GM12878 (cell line): ENCODE measurements around the gene DIO1. TPM values are rescaled to one million over a fixed set of nuclear protein-coding genes. Genes with fewer than 3 reads are reported as not detected.

ENCODE experiments used
- ATAC-seq: fragments of 200-7000 bp; cut with Tn5 transposase; 3 replicates; pipeline ENCODE4 v1.9.1; 2020; ENCODE audit warnings: mild to moderate bottlenecking, moderate library complexity
- BruUV-seq: library from RNA; stranded (reverse); fragments of 400-500 nt; replicated peaks from 2 replicates; lab custom pipeline; 2021; lab: Mats Ljungman, UMichigan
- CTCF ChIA-PET: fragments of 300-600 bp; sonication (Branson Sonifier 250); formaldehyde crosslinking; extraction: SDS; loops from one replicate; lab custom pipeline; 2021; ENCODE audit warnings: inconsistent platforms; lab: Yijun Ruan, JAX
- POLR2A ChIA-PET: fragments of 350-600 bp; formaldehyde crosslinking; extraction: SDS; loops from one replicate; lab custom pipeline; 2021; ENCODE audit warnings: inconsistent platforms; lab: Charles Lee
- RAD21 ChIA-PET: fragments of 300-600 bp; sonication (Branson Sonifier 250); formaldehyde crosslinking; loops from one replicate; lab custom pipeline; 2023; ENCODE audit warnings: antibody characterized with exemption; ENCODE audit not compliant: unreplicated experiment; lab: Charles Lee
- SMC1A ChIA-PET: fragments of 300-600 bp; sonication (Branson Sonifier 250); formaldehyde crosslinking; loops from one replicate; lab custom pipeline; 2023; ENCODE audit not compliant: unreplicated experiment, uncharacterized antibody; lab: Charles Lee
- DNase-seq: peaks from one replicate; pipeline ENCODE4 v3.0.0-alpha.2; 2011; ENCODE audit warnings: low read depth, low spot score
- FAIRE-seq: peaks from 3 replicates; lab custom pipeline; 2011; peaks lifted over from hg19 to GRCh38; lab: Jason Lieb, UNC
- H2AFZ ChIP-seq: 2 replicates; pipeline ENCODE4 v1.6.0; 2011; ENCODE audit warnings: low read depth, low read length, control low read depth; ENCODE audit not compliant: control insufficient read depth
- H3K27ac ChIP-seq: 2 replicates; pipeline ENCODE4 v1.5.1; 2011; ENCODE audit warnings: control low read depth; ENCODE audit not compliant: control insufficient read depth, insufficient read depth
- H3K27me3 ChIP-seq, 2 experiments: replicated peaks in 1 of 2; 2 replicates each; pipeline versions ENCODE4 v1.6.0 to v1.6.1; 2011; ENCODE audit warnings: low read length in 1 of 2; ENCODE audit not compliant: control insufficient read depth in 2 of 2, insufficient read depth in 2 of 2
- H3K36me3 ChIP-seq, 2 experiments: 2 replicates each; pipeline ENCODE4 v1.5.1; 2011; ENCODE audit warnings: low read length in 1 of 2; ENCODE audit not compliant: control insufficient read depth in 2 of 2, insufficient read depth in 2 of 2
- H3K4me1 ChIP-seq: 2 replicates; pipeline ENCODE4 v1.6.1; 2011; ENCODE audit warnings: mild to moderate bottlenecking, low read length, moderate library complexity, mixed read lengths; ENCODE audit not compliant: control insufficient read depth, insufficient read depth
- H3K4me2 ChIP-seq: 2 replicates; pipeline ENCODE4 v1.6.0; 2011; ENCODE audit warnings: control low read depth; ENCODE audit not compliant: control insufficient read depth, insufficient read depth
- H3K4me3 ChIP-seq: fragments of 200-600 bp; sonication (generic); 2 replicates; pipeline ENCODE4 v1.5.1; 2016
- H3K79me2 ChIP-seq: 2 replicates; pipeline ENCODE4 v1.6.0; 2011; ENCODE audit warnings: low read length; ENCODE audit not compliant: control insufficient read depth, insufficient read depth
- H3K9ac ChIP-seq: 2 replicates; pipeline ENCODE4 v1.8.0; 2011; ENCODE audit warnings: low read length, control low read depth, mixed read lengths; ENCODE audit not compliant: control insufficient read depth, insufficient read depth
- H3K9me3 ChIP-seq: replicated peaks from 3 replicates; pipeline ENCODE4 v1.5.1; 2011; ENCODE audit warnings: mild to moderate bottlenecking, low read length; ENCODE audit not compliant: control insufficient read depth, insufficient read depth
- H4K20me1 ChIP-seq: 2 replicates; pipeline ENCODE4 v1.6.0; 2011; ENCODE audit not compliant: control insufficient read depth, insufficient read depth
- CBX5 ChIP-seq: sonication (generic); IDR thresholded peaks from 2 replicates; pipeline ENCODE4 v1.6.1; 2016; ENCODE audit warnings: low read depth, moderate library complexity, mild to moderate bottlenecking, inconsistent platforms
- CREB1 ChIP-seq: IDR thresholded peaks from 2 replicates; pipeline ENCODE4 v1.6.1; 2012; ENCODE audit warnings: low read depth, mild to moderate bottlenecking, inconsistent platforms
- EP300 ChIP-seq, 2 experiments: fragments of 150-350 bp in 1 of 2; IDR thresholded peaks; 2 replicates each; pipeline ENCODE4 v1.6.1; 2011 to 2012; ENCODE audit warnings: low read depth in 2 of 2, low read length in 2 of 2, borderline replicate concordance in 1 of 2, improper control_type of control experiment in 1 of 2, inconsistent platforms in 1 of 2; ENCODE audit not compliant: control insufficient read depth in 1 of 2
- JUND ChIP-seq: IDR thresholded peaks from 2 replicates; pipeline ENCODE4 v1.6.1; 2012; ENCODE audit warnings: low read depth, mild to moderate bottlenecking, low read length, improper control_type of control experiment, moderate library complexity
- NFYA ChIP-seq: IDR thresholded peaks from 2 replicates; pipeline ENCODE4 v1.6.1; 2011; ENCODE audit warnings: low read depth, mild to moderate bottlenecking, low read length, improper control_type of control experiment, borderline replicate concordance
- PKNOX1 ChIP-seq: fragments of 450-650 bp; IDR thresholded peaks from 2 replicates; pipeline ENCODE4 v1.6.1; 2016; ENCODE audit warnings: mild to moderate bottlenecking
- PRDM15 ChIP-seq: fragments of 450-650 bp; formaldehyde crosslinking; IDR thresholded peaks from 2 replicates; pipeline ENCODE4 v1.4.0; 2020; ENCODE audit warnings: mild to moderate bottlenecking, moderate library complexity
- RCOR1 ChIP-seq: conservative IDR thresholded peaks from 2 replicates; pipeline ENCODE4 v1.6.1; 2012; ENCODE audit warnings: low read depth, low read length, improper control_type of control experiment
- RFX5 ChIP-seq: IDR thresholded peaks from 2 replicates; pipeline ENCODE4 v1.6.1; 2011; ENCODE audit warnings: low read depth, low read length, improper control_type of control experiment
- WGBS: methylation state at CpG from one replicate; pipeline ENCODE4 v1.1.6; 2016; ENCODE audit warnings: low lambda C conversion rate; ENCODE audit not compliant: insufficient replicate concordance, insufficient coverage; ENCODE audit errors: missing lambda C conversion rate; 5-methylcytosine and 5-hydroxymethylcytosine counted together
- in situ Hi-C: fragments of 300-500 bp; cut with MboI; formaldehyde crosslinking; loops from 9 replicates; pipeline ENCODE4 v1.14.3; 2018; ENCODE audit warnings: mixed read lengths
- intact Hi-C: fragments of 100-400 bp; cut with micrococcal nuclease; formaldehyde crosslinking; loops from one replicate; pipeline ENCODE4 v1.14.2; 2022; ENCODE audit not compliant: unreplicated experiment
- polyA plus RNA-seq, 11 experiments: library from polyadenylated mRNA; depleted of rRNA in 4 of 11; unstranded in 6 of 11; stranded (reverse) in 5 of 11; fragments of >200 nt; fragmentation: Nextera tagmentation in 4 of 11; fragmentation: Illumina TruSeq in 1 of 11; extraction: Ambion mirVana in 4 of 11; extraction: Trizol in 1 of 11; gene quantifications; 1 replicate in 1 of 11; 2 replicates in 10 of 11; pipeline versions ENCODE4 v1.2.1 to v1.2.3, GENCODE V29; 2011 to 2016; ENCODE audit warnings: inconsistent platforms in 2 of 11, missing spikeins in 2 of 11, low read depth in 1 of 11
- total RNA-seq, 4 experiments: library from RNA; depleted of rRNA in 3 of 4; stranded (reverse); fragments of >200 nt in 3 of 4; fragmentation: Illumina TruSeq in 1 of 4; extraction: Trizol in 1 of 4; gene quantifications; 2 replicates each; pipeline versions ENCODE4 v1.2.1 to v1.2.3, GENCODE V29; 2013 to 2021

DIO1 gene
- total and polyA plus RNA-seq, 10 of the 15 experiments (the other 5 are each of a cell fraction or from before 2014, with no cell fraction given), result 0.11 to 0.26 (median 0.12) TPM; not detected in 6

- no peak for TF ChIP-seq PRDM15 (CRISPR knock-in tag)
- no peak for TF ChIP-seq EP300 (IDR thresholded peaks at IDR 0.05; ENCODE audit: borderline replicate concordance in 1 of 2, control insufficient read depth in 1 of 2, low read depth in 2 of 2, low read length in 2 of 2)
- TF ChIP-seq RFX5, result no peak
These were observed 55.3 kb downstream of the DIO1 start (continued) for GRCh38 chr1:53949023-53949990.

GRCh38 chr1:53951697-53952096, 57.7 kb downstream of the DIO1 start:
- no peak overlapping the region for H3K4me3 ChIP-seq
- H3K27me3 ChIP-seq, result no peaks in the 10 kb centered on the region
- H3K79me2 ChIP-seq, result peaks cover 22% of the 10 kb centered on the region
- no peak overlapping the region for H2AFZ ChIP-seq
- BruUV-seq, result no TSS peak
- no peak for DNase-seq
- no peak for FAIRE-seq
- H3K4me1 ChIP-seq, result peaks cover 7% of the 10 kb centered on the region; the same call in 1 of the 2 replicates
- TF ChIP-seq JUND (no peak), PKNOX1 (no peak), CREB1 (no peak), CBX5 (no peak), RCOR1 (no peak), NFYA (no peak)
- H3K9ac ChIP-seq, result no peak overlapping the region
- ATAC-seq, result no peak
- H3K27ac ChIP-seq, result no peak overlapping the region
- in situ Hi-C loops, result loop anchor here (25.0 kb wide), 1 partner anchor 464 kb away; no protein-coding TSS in a partner anchor
- H4K20me1 ChIP-seq, result no peaks in the 10 kb centered on the region
- peaks cover 4 to 9% of the 10 kb centered on the region in 2 experiments; a peak in 3 of 4 replicates for H3K36me3 ChIP-seq
- CTCF ChIA-PET, result interaction anchor here (7.8 to 11.1 kb wide), 3 partner anchors 72 to 91 kb away, joined by 81 to 200 read pairs (median 198); no protein-coding TSS in a partner anchor
- POLR2A ChIA-PET, result no interaction called here
- RAD21 ChIA-PET, result interaction anchor here (9.4 kb wide), 1 partner anchor 90 kb away, joined by 73 read pairs; no protein-coding TSS in a partner anchor
- H3K9me3 ChIP-seq, result no peaks in the 10 kb centered on the region
- no peak overlapping the region for H3K4me2 ChIP-seq
- intact Hi-C loops, result loop anchor here (10.0 kb wide), 1 partner anchor 467 kb away; no protein-coding TSS in a partner anchor
- WGBS, result 93% methylated on average over 5 of the region's 5 CpGs
- SMC1A ChIA-PET, result interaction anchor here (1.0 to 7.6 kb wide), 4 partner anchors 51 to 117 kb away, joined by 3 to 95 read pairs (median 5); no protein-coding TSS in a partner anchor
